NCI-H146 treated with DMSO at 0.1 percent for 48 hours (cell line): ENCODE measurements around the gene TMEM174.
A peak's percentile ranks its signal among the peaks of the same experiment; 100 is the strongest.

Experiments used
- DNase-seq: peaks from one replicate; lab custom pipeline; 2025; ENCODE audit not compliant: unreplicated experiment; lab: John Stamatoyannopoulos, UW

Gene TMEM174

DNA sequence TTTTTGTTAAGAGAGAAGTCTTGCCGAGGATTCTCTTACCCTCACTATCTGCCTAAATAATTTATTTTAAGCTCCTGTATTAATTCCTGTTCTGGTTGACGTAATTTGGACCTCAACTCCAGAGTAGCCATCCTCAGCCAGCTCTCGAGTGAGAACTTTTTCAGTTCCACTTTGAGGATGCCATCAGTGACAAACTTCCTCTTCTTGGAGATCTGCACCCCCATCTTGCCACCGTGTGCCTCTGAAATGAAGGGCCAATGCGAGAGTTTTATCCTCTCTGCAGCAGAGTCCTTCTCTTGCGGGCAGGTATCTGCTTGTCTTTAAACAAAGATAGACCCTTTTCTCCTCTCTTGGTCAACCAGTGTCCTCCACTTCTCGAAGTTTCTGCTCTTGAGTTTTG is 19.5 kb upstream of the TMEM174 start:
- no peak for DNase-seq

DNA sequence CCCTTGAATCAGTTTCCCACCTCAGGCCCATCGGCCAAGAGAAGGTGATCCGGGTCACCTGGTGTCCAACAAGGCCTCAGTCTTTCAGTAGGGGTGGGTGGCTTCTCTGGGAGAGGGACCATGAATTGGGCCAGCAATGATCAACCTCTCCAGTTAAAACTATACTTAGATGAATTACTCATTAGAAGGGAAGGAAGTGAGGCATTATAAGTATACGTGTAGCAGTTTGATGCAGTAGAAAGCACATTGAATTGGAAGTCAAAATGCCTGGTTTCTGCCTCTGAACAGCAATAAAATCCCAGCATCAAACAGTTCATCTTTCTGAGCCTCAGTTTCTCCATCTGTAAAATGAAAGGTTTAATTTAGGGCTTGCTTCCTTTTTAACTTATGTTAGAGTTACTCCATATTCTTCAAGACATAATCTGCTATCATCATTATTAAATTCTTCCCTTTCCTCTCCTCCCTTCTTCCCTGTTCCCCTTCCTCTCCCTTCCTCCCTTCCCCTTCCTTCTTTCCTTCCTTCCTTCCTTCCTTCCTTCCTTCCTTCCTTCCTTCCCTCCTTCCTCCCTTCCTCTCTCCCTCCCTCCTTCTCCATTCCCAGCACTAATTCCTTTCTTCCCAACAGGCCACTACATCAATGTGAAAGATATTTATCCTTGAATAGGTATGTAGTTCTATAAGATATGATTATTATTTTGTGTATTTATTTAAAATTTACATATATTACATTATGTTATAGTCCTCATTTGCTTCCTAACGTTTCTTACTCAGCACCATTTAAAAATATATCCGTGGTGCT is 18.6 kb upstream of the TMEM174 start:
- no peak for DNase-seq

DNA sequence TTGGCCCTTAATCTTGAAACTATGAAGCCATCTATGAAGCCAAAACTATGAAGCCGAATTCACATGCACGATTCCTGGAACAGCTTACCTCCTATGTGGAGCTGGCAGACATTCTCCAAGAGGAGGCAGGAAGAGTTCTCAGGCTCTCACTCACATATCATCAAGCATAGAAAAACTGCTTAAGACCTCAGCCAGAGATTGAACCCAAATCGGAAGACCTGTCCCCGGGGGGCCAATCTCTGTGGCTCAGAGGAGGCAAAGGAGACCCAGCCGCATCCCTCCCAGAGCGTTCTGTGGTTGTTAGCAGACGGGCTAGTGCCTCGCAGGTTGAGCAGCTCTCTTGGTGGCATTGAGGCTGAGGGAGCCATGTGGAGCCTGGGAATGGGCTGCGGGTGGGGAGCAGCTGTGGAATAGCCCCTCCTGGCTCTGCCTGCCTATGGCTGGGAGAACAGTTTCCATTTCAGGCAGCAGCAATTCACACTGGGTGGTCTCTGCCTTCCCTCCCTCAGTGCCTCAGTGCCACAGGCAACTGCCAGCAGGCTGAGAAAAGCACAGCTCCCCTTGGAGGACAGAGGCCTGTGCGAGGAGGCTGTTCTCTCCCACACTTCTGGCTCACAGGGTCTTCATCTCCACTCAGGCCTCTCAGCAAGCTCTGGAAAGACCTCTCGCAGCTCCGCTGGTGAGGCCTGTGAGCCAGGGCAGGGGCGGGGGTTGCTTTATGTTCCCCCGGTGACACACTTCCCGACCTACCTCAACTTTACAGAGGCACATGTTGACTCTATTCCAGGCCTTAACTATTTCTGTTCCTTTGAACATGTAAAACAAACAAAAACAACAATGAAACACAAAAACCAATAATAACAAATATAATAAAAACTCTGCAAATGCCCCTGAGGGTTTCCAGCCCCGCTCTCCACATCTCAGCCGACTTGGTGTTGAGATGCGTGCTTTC is 17.4 kb upstream of the TMEM174 start:
- no peak for DNase-seq

DNA sequence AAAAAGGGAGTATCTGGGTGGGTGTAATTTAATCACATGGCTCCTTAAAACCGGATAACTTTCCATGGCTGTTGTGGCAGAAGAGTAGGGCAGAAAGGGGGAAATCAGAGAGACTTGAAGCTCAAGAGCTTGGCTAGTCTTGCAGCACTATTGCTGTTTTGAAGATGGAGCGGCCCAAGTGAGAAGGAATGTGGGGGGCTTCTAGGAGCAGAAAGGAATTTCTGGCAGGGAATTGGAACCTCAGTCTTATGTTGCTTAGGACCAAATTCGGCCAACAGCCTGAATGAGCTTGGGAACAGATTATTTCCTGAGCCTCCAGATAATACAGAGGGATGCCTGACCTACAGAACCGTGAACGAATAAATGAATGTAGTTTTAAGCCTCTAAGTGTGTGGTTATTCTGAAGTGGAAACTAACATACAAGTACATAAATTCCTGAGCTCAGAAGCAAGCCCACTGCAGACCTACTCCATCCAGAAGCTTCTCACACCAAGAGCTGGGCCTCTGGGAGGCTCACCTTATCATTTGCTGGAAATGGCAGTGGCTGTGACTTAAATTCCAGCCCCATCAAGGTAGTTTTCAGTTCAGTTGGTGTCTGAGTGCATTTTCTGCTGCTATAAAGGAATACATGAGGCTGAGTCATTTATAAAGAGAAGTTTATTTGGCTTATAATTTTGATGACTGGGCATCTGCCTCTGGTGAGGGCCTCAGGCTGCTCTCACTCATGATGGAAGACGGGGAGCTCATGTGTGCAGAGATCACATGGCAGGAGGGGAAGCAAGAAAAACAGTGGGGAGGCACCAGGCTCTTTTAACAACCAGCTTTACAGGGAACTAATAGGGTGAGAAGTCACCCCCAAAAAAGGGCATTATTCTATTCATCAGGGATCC is 15.3 kb upstream of the TMEM174 start:
- DNase-seq = no peak

DNA sequence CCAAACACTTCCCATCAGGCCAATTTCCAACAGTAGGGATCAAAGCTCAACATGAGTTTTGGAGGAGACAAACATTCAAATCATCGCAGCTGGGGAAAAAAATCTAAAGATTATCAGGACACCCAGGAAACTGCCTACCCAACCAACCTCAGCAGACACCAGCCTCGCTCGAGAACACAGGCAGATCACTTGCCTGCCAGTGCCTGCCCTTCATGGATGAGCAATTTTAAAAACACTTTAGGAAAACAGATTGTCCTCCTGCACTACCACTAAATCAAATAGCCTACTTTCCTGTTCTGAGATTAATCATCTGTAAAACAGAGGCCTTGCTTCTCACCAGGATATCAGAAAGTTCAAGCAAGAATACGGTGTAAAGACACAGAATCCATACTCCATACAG is 14.7 kb upstream of the TMEM174 start:
- no peak for DNase-seq

DNA sequence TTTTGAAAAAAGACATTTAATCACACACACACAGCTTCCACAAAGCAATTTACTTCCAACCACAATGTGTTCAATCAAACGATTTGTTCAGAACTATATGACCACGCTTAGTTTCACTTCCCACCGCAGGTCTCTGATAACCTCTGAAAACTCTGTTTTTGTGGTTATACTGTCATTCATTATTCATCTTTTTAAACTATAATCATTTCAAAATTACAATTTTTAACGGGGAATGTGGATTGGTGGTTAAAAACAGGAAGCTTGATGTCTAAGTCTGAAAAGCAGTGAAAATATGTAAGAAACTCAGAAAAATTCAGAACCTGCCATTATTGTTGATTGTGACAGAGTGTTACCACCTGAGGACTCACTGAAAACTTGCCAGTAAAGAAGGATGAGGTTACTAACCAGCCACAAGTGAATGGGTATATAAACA is 12.7 kb upstream of the TMEM174 start:
- DNase-seq = no peak

DNA sequence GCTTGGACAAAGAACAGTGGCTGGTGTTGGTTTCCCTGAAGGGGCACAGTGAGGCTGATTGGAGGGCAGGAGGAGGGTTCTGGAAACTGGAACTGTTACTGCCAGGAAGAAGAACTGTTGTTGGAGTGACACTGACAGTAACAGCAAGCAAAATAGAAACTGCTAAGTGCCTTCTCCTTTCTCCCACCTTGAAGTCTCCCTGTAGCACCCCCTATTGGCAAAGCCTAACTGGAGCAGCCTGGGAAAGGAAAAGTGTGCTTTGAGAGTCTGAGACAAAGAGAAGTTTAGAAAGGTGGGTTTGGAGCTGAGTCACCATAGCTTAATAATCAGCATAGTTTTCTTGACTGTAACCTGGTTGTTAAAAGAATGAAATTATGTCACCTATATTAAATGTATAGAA is 2.5 kb upstream of the TMEM174 start:
- DNase-seq = no peak

DNA sequence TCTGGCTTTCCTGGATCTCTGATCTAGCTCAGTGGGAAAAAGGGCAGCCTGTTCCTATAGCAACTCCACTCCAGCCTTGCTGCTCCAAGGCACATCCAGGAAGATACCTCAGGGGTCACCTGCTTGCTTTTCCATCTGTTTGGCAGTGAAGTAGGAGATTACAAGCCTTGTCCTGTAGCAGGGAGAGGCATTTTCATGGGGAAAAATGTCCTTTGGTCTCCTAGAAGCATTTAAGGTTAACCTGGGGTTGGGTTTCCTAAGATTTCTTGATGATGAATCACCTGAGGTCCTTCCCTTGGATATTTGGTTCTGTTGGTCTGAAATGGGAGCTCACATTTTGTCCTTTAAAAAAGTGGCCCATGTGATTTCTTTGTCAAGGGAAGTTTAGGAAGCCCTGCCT is 1.5 kb upstream of the TMEM174 start:
- no peak for DNase-seq

DNA sequence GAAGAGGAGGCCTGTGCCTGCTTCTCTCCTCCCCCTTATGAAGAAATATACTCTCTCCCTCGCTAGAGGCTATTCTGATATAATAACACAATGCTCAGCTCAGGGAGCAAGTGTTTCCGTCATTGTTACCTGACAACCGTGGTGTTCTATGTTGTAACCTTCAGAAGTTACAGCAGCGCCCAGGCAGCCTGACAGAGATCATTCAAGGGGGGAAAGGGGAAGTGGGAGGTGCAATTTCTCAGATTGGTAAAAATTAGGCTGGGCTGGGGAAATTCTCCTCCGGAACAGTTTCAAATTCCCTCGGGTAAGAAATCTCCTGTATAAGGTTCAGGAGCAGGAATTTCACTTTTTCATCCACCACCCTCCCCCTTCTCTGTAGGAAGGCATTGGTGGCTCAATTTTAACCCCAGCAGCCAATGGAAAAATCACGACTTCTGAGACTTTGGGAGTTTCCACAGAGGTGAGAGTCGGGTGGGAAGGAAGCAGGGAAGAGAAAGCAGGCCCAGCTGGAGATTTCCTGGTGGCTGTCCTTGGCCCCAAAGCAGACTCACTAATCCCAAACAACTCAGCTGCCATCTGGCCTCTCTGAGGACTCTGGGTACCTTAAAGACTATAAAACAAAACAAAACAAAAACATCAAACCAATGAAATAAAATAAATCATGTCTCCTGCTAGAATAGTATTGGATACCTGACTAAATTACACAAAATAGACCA is 1.3 kb downstream of the TMEM174 start:
- DNase-seq = no peak

DNA sequence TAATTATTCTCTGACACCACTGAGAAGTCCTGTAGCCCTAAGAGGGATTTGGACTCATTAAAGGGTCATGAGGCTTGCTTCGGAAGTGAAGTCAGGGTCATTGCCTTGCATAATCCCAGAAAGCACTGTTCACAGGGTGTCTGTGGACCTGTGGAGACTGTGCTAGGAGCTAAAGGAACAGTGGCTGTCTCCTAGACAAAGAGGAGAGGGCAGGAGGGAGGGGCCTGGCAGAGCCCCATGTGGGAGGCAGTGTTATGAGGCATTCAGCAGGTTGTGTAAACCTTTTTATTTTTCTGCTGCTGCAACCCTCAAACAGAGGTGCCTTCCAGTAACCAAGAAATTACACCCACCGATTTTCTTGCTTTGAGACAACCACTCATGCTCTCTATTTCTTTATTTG is 3.3 kb downstream of the TMEM174 start:
- DNase-seq = no peak

DNA sequence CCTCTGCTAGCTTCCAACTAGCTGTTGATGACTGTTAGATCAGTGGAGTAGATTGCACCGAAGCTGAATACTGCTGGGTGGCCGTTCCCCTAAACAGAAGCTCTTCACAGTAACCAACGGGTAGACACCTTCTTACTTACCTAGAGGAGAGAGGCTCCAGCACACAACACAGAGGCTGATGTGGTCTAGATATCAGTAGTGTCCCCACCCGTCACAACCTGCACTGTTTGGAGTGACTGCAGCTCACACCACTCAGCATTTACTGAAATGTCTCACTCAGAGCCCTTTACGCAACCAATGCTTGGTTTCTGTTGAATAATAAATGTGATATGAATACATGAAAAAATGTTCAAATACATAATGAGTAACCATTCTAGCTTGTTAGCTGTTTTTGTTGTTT is 5.3 kb downstream of the TMEM174 start:
- DNase-seq = no peak

DNA sequence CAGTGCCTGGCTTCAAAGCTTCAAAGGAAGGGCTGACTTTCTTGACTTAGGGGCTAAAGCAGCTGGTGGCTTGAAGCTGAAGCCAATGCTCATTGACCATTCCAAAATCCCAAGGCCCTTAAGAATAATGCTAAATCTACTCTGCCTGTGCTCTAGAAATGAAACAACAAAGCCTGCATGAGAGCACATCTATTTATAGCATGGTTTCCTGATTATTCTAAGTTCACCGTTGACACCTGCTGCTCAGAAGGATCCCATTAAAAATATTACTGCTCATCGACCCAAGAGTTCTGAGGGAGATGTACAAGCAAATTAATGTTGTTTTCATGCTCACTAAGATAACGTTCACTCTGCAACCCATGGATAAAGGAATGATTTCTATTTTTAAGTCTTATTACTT is 6.7 kb downstream of the TMEM174 start:
- DNase-seq = peak; percentile 41

DNA sequence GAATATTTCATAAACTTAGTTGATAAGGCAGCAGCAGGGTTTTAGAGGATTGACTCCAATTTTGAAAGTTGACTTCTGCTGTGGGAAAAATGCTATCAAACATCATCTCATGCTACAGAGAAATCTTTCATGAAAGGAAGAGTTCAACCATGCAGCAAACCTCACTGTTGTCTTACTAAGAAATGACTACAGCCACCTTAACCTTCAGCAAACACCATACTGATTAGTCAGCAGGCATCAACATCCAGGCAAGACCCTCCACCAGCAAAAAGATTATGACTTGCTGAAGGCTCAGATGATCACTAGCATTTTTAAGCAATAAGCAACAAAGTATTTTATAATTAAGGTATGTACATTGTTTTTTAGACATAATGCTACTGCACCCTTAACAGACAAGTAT is 7.6 kb downstream of the TMEM174 start:
- DNase-seq = no peak

DNA sequence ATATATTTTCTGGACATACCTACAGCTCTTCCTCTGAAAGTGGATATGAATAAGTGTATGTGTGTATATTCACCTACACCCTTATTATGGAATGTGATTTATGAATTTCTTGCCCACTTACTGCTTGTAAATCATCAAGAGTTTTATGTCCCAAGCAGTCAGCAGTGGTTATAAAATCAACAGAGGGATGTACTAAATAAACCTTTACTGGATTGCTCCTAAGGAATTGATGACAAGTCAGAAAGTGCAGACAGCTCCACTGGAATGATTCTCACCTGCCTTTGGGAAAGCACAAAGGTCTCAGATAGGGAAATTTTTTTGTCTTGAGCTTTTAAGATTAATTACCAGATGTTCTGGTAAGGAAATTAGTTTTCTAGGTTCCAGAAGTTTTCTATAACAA is 9.3 kb downstream of the TMEM174 start:
- DNase-seq = no peak

DNA sequence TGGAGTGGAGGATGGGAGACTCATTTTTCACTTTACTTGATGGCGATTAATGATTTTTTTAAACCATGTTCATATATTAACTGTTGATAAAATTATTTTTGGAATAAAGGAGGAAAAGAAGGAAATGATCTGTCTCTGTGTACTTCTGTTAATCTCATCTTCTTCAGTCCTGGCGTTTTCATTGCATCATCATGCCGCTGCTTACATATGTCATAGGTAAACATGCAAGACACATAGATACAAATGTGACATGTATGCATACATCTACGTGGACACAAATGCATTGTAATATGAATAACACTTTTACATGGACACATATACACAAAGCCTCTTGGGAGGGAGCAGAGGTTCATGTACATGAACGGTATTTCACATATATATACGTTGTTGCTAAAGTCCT is 10.0 kb downstream of the TMEM174 start:
- no peak for DNase-seq

DNA sequence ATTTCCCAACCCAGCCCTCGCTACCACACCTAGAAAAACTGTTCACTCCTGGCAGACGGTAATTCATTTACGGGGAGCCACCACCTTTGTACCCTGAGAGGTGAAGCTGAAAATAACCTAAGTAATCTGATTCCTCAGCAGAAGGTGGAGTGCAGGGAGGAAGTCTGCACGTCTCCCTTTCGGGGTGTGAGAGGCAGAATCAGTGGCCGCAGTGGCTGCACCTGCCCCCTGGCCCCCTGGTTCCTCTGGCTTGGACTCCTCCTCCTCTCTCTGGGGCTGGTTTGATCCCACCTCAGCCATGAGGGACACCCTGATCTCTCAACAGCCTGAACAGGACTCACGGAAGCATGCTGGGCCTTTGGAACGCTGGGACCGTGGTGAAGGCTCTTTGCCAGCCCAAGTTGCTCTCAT is 10.5 kb downstream of the TMEM174 start:
- peak; percentile 52 for DNase-seq

DNA sequence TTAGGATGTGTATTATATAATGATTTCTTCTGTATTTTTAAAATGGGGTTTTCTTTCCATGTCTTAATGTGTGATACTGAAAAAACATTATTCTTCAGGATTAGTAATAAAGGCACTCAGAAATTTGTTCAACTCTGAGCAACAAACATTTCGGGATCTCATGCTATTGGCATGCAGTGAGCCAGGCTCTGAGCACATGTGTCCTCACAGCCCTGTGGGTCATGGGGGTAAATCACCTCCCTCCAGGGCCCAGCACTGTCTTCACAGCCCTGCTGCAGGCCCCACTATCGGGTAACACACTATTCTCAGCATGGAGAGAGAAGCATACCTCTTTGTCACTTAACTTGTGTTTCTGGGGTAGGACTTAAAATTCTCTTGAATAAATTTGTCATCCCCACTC is 14.0 kb downstream of the TMEM174 start:
- DNase-seq = no peak

DNA sequence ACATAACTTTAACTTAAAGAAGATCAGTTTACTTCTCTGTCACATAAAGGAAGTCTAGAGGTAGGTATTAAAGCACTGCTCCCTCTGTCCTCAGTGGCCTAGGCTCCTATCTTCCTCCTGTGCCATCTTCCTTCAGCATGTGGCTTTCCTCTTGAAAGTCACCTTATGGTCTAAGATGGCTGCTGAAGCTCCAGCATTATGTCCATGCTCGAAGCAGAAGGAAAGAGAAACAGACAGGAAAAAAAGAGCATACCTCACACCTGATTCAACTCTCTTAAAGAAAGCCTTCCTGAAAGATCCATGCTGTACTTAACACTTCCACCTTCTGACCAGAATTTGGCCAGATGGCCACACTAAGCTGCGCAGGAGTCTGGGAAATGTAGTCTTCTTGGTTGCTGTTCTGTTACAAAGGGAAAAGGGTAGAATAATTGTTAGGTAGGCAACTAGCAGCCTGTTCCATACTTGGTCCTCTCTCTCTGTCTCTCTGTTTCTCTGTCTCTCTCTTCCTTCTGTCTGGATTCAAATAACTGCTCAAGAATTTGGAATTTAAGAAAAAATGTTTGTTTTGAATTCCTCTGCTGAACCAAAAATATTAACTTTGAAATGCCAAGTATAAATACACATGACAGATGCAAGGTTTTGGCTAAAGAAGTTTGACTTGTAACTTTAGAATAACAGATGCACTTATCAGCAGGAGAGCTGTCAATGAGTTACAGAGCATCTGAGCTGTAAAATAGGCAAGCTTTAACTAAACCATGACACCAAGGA is 16.0 kb downstream of the TMEM174 start:
- DNase-seq = no peak

DNA sequence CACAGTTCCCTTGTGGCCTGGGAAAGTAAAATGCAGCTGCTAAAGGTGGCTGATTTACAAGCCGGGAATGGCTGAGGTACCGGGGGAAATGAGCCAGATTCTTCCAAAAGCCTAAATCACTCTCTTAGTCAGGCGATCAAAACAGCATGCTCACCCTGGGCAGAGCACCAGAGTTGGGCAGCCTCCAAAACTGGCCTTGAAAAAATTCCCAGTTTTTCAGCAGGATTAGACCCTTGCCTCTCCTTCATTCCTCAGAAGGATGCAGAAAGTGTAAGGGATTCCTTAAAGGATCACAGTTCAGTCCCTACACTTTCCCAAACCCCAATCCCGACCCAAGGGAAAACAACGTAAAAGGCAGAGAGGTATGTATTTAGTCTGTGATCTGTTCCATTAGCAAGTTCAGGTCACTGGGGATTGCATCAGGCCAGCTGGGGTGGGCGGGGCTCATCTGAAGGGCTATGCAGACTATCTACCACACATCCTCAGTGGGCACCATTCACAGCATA is 16.9 kb downstream of the TMEM174 start:
- no peak for DNase-seq

DNA sequence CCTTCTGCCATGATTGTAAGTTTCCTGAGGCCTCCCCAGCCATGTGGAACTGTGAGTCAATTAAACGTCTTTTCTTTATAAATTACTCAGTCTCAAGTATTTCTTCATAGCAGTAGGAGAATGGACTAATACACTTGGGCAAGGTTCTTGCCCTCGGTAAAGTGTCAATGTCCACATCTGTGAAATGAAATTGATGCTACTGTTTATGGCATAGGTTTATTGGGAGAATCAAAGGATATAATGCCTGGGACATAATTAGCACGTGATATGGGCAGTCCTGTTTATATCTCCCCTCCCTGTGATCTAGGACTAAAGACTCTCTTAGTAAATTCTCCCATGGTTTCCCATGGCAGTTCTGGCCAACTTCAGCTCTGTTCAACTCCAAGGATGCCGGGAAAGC is 19.4 kb downstream of the TMEM174 start:
- DNase-seq = no peak
